Naive B cell (primary cell): ENCODE data around the gene SLBP. TPM values are rescaled to one million over a fixed set of nuclear protein-coding genes. Genes with fewer than 3 reads are reported as not detected.
"Not testable (repeated sequence)": the region's sequence is repeated elsewhere in the genome, so short reads cannot be mapped to it uniquely, and the experiment has no call there.

Experiments
- ATAC-seq, 2 donors: fragments of 150-1000 bp; cut with Tn5 transposase; 2 replicates each; pipeline ENCODE4 v1.10.0; 2021; ENCODE audit warnings: low read depth in 2 of 2, mild to moderate bottlenecking in 2 of 2, moderate library complexity in 2 of 2
- DNase-seq: peaks from one replicate; pipeline ENCODE4 v3.0.0; 2022
- H3K27ac Mint-ChIP-seq, 6 donors: one replicate each; pipeline ENCODE4 v1.8.0; 2020 to 2022; ENCODE audit warnings: mild to moderate bottlenecking in 6 of 6, mixed read lengths in 6 of 6, moderate library complexity in 5 of 6, inconsistent platforms in 2 of 6
- H3K27me3 Mint-ChIP-seq, 3 donors: one replicate each; pipeline ENCODE4 v1.8.0; 2021 to 2022; ENCODE audit warnings: mixed read lengths in 3 of 3, mild to moderate bottlenecking in 1 of 3
- H3K36me3 Mint-ChIP-seq, 2 donors: one replicate each; pipeline ENCODE4 v1.8.0; 2020 to 2022; ENCODE audit warnings: mixed read lengths in 2 of 2, inconsistent platforms in 1 of 2, mild to moderate bottlenecking in 1 of 2
- H3K4me1 Mint-ChIP-seq, 3 donors: one replicate each; pipeline ENCODE4 v1.8.0; 2020 to 2022; ENCODE audit warnings: mixed read lengths in 3 of 3, inconsistent platforms in 1 of 3, mild to moderate bottlenecking in 1 of 3, moderate library complexity in 1 of 3
- H3K4me3 Mint-ChIP-seq, 8 donors: one replicate each; pipeline ENCODE4 v1.8.0; 2020 to 2022; ENCODE audit warnings: mild to moderate bottlenecking in 8 of 8, mixed read lengths in 8 of 8, moderate library complexity in 8 of 8, inconsistent platforms in 2 of 8
- H3K9me3 Mint-ChIP-seq, 7 donors: one replicate each; pipeline ENCODE4 v1.8.0; 2020 to 2022; ENCODE audit warnings: mixed read lengths in 7 of 7, mild to moderate bottlenecking in 5 of 7, inconsistent platforms in 2 of 7, moderate library complexity in 1 of 7
- polyA plus RNA-seq, 6 donors: library from polyadenylated mRNA; unstranded; fragments of 300-500 nt; fragmentation: Illumina TruSeq; gene quantifications; one replicate each; pipeline ENCODE4 v1.2.3, GENCODE V29; 2021; ENCODE audit warnings: low read depth in 6 of 6

Gene SLBP
- polyA plus RNA-seq, 6 donors from 2014 or later, result 32.7 to 50.5 (median 43.4) TPM

DNA sequence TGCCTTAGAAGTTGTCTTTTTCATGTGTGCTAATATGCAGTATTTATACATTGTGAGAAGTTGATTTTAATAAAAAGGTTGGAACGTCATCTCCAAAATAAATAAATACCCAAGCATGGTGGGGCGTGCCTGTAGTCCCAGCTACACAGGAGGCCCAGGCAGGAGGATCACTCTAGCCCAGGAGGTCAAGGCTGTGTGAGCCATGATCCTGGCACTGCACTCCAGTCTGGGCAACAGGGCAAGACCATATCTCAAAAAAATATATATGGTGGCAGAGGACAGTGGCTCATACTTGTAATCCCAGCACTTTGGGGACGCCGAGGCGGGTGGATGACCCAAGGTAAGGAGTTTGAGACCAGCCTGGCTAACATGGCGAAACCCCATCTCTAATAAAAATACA, 6.4 kb downstream of the SLBP start:
- Mint-ChIP-seq H3K9me3 (no peaks in the 10 kb centered on the region), H3K27ac (no peak overlapping the region), H3K4me3 (peak overlapping the region in 1 of 8 donors; percentile 12), H3K4me1 (peaks cover 18 to 25% (median 18%) of the 10 kb centered on the region in 3 donors), H3K27me3 (no peaks in the 10 kb centered on the region), H3K36me3 (peaks cover 5 to 7% of the 10 kb centered on the region in 2 donors)
- DNase-seq (no peak), ATAC-seq (no peak)

DNA sequence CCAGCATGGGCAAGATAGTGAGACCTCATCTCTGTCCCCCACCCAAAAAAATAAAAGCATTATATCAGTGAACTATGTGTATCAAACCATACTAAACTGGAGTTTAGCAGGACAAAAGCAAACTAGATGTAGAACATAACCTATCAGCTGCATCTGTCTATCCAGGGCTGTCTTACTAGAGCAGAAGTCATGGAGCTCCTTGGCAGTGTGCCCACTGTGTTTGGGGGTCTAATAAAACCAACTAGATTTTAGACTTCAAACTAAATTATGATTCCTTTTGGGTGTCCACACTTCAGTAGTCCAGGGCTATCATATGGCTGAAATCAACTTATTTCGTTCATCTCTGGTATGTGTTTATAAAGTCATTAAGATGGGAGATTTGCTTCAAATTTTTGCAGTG, 8.3 kb downstream of the SLBP start:
- Mint-ChIP-seq H3K4me1 (peaks cover 6 to 11% (median 9%) of the 10 kb centered on the region in 3 donors), H3K4me3 (no peak overlapping the region), H3K27me3 (no peaks in the 10 kb centered on the region), H3K9me3 (no peaks in the 10 kb centered on the region), H3K27ac (peak overlapping the region in 1 of 6 donors; percentile 22), H3K36me3 (peaks cover 7 to 15% of the 10 kb centered on the region in 2 donors)
- DNase-seq (no peak), ATAC-seq (no peak)

DNA sequence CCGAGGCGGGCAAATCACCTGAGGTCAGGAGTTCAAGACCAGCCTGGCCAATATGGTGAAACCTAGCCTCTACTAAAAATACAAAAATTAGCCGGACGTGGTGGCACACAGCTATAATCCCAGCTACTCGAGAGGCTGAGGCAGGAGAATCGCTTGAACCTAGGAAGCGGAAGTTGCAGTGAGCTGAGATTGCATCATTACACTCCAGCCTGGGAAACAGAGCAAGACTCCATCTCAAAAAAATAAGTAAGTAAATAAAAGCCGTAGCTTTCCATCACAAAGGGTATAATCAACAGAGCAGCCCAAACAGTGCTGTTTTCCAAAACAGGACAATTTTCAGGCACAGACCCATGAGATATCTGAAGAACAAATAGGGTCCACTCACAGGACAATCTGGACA, 10.4 kb downstream of the SLBP start:
- not testable (repeated sequence) for H3K27me3 Mint-ChIP-seq, H3K9me3 Mint-ChIP-seq, H3K27ac Mint-ChIP-seq, H3K4me3 Mint-ChIP-seq, H3K4me1 Mint-ChIP-seq, DNase-seq, ATAC-seq
- H3K36me3 Mint-ChIP-seq, result peaks cover 7 to 15% of the 10 kb centered on the region in 2 donors

DNA sequence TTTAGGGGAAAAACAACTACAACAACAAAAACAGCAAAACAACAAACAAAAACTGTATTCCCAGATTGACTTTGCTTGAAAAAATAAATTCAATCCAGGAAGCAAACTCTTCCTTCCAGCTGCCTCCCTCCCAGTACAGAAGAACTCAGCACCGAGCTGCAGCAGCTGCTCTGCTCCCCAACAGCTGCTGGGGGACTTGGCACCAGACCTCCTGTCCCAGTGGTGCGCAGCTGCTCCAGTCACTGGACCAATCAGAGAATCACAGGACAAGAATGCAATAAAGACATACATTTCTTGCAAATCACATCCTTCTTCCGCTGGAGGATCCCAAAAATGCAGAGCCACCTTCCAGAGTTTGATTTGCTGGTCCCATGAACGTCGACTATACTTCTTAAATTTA, 16.2 kb downstream of the SLBP start:
- no peak overlapping the region for H3K4me3 Mint-ChIP-seq
- no peaks in the 10 kb centered on the region for H3K9me3 Mint-ChIP-seq
- no peak overlapping the region for H3K27ac Mint-ChIP-seq
- DNase-seq (no peak), ATAC-seq (no peak)
- no peaks in the 10 kb centered on the region for H3K27me3 Mint-ChIP-seq
- H3K36me3 Mint-ChIP-seq, result peaks cover 7 to 13% of the 10 kb centered on the region in 2 donors
- H3K4me1 Mint-ChIP-seq, result peaks cover 0 to 4% (median 0%) of the 10 kb centered on the region in 3 donors

DNA sequence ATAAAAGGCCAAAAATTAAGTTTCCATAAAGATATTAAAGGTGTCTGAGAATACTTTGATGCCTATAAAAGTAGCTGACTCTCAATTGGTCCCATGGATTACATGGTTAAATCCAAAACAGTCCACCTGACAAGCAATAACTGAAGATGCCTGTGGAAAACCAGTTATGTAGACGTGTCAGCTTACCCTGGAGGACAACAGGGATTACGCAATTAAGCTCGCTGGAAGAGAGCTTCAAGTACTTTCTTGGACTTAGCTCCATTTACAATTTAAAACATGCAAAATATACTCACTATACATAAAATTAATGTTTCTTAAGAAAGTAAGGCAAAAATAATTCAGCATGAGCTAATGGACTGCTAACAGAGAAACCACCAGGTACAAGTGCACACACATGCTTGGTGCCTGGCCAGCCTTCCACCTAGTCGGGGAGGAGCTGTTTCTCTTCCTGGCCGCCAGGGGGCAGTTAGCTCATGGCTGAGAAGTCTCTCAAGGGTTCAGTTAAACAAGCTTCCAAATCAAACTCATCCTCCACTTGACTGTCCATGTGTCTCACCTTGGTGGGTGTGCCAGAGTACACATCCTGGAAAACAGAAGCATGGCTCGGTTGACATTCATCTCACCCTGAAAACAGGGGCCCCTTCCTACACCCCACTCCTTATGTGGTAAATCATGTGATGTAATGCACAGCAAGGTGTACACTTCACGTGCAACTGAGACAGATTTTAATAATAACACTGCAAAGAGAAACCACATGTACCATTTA, 18.8 kb downstream of the SLBP start:
- DNase-seq (peak; percentile 77), ATAC-seq (peak; percentile 97)
- no peaks in the 10 kb centered on the region for H3K9me3 Mint-ChIP-seq
- H3K4me3 Mint-ChIP-seq, result no peak overlapping the region
- peaks cover 0 to 6% of the 10 kb centered on the region in 2 donors for H3K36me3 Mint-ChIP-seq
- H3K27ac Mint-ChIP-seq, result peak overlapping the region in 3 of 6 donors; percentile 1 to 70 (median 52)
- no peaks in the 10 kb centered on the region for H3K27me3 Mint-ChIP-seq
- H3K4me1 Mint-ChIP-seq, result peaks cover 0 to 4% (median 0%) of the 10 kb centered on the region in 3 donors

DNA sequence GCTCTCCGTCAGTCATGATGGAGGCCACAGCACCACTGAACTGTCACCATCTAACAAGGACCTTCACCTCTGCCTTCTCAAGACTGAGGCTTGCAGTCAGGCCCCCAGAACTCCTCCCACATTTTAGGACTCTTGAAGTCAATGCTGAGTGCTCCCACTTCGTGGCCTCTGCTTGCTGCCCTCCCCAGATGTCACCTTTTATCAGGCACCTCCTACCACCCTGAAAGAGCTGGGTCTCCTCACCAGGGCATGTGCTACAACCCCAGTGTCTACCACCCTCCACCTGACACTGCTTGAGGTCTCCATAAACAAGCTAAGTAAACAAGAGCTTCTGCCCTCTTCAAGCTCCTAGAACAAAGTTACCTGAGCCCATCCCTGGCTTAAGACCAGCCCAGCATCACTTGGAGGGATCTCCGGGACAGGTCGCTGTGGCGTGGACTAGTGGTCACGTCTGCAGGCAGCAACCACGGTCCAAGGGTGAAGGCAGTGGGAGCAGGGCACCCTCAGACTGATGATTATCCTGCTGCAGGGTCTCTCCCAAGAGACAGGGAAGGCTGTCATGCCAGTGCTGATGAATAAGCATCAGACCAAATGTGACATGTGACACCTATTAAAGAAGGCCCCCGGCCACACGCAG, 20.3 kb downstream of the SLBP start:
- DNase-seq (no peak), ATAC-seq (no peak)
- Mint-ChIP-seq H3K9me3 (no peaks in the 10 kb centered on the region), H3K36me3 (peaks cover 0 to 6% of the 10 kb centered on the region in 2 donors), H3K27ac (peak overlapping the region in 1 of 6 donors; percentile 56), H3K4me3 (no peak overlapping the region), H3K27me3 (no peaks in the 10 kb centered on the region), H3K4me1 (peaks cover 0 to 4% (median 0%) of the 10 kb centered on the region in 3 donors)

DNA sequence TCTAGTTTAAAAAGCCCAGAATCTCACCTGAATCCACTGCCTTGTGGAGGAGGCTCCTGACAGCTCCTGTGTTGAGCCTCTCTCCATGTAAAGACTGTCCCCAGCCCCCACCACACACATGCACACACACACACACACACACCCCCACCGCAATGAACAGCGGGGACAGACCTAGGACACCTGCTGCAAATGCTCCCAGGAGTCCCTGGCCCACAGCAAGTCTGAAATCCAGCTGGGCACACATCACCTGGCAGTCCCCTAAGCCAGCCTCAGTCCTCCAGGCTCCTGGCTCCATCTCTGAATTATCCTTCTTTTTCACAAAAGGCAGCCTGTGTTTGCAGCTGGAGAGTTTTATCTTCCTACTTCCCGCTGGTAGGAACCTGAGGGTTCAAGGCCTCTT, 21.4 kb downstream of the SLBP start:
- no peak overlapping the region for H3K27ac Mint-ChIP-seq
- H3K36me3 Mint-ChIP-seq, result no peaks in the 10 kb centered on the region
- ATAC-seq (no peak), DNase-seq (no peak)
- peak overlapping the region in 1 of 8 donors; percentile 56 for H3K4me3 Mint-ChIP-seq
- no peaks in the 10 kb centered on the region for H3K27me3 Mint-ChIP-seq
- no peaks in the 10 kb centered on the region for H3K9me3 Mint-ChIP-seq
- H3K4me1 Mint-ChIP-seq, result peaks cover 0 to 4% (median 0%) of the 10 kb centered on the region in 3 donors

DNA sequence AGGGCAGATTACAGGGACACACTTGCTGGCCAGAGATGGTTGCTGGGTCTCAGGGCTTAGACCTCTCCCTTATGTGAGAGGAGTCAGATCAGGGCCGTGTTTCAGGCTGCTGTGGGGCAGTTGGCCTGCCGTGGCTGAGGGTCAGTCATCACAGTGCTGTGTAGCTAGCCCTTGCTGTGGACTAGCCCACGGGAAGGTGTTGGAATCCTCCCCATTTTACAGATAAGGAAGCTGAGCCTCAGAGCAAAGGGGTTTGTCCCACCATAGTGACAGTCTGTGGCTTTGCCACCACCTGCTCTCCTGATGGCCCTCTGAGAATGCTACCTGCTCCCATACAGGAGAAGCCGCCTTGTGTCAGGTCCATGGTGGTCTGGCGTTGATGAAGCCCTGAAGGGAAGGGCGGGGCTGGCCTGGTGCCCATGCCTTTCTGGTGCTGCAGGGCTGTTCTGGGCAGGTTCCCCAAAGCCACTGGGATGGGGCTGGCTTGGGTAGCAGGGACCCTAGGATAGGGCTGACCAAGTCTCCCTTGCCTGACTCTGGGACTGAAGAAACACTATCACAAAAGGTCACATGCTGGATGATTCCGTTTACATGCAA, 25.6 kb downstream of the SLBP start:
- Mint-ChIP-seq H3K27ac (peak overlapping the region in 2 of 6 donors; percentile 69 to 80), H3K36me3 (no peaks in the 10 kb centered on the region), H3K4me3 (peak overlapping the region in 6 of 8 donors; percentile 29 to 76 (median 37)), H3K27me3 (no peaks in the 10 kb centered on the region), H3K4me1 (peaks cover 10 to 11% (median 11%) of the 10 kb centered on the region in 3 donors), H3K9me3 (no peaks in the 10 kb centered on the region)
- no peak for ATAC-seq
- no peak for DNase-seq

DNA sequence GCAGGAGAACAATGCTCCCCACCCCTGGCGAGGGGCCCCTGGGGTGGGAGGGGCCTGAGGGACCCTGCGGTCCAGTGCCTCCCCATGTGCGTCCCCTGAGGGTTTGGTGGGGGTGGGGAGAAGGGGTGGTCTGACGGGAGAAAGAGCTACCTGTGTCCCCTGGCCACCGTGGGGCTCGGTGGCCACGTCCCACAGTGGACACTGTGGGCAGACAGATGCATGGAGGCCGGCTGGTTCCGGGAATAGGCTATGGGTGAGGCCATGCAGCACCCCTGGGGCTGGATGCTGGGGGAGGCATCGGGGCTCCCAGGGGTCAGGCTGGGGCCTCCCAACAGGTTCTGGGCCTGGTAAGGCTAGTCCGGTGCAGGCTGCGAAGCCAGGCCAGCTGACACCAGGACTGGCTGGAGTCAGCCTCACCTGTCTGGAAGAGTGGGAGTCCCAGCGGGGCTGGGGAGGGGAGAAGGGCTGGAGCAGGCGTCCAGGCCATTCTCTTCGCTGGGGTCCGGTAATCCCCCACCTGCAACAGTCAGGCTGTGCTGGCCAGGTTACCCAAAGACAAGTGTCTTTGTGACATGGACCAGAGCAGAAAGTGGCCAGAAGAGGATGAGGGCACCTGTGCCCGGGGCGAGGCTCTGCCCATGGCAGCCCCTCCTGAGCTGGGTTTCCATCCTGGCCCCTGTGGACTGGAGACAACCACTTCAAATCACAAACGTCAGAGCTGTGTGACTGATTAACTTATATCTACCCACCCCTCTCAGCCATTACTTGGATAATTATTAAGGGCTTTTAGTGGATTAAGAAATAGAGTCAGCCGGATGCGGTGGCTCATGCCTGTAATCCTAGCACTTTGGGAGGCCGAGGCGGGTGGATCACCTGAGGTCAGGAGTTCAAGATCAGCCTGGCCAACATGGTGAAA, 26.6 kb downstream of the SLBP start:
- DNase-seq, result no peak
- H3K27ac Mint-ChIP-seq, result no peak overlapping the region
- no peaks in the 10 kb centered on the region for H3K36me3 Mint-ChIP-seq
- peaks cover 10 to 11% (median 11%) of the 10 kb centered on the region in 3 donors for H3K4me1 Mint-ChIP-seq
- no peak for ATAC-seq
- H3K27me3 Mint-ChIP-seq, result no peaks in the 10 kb centered on the region
- peak overlapping the region in 4 of 8 donors; percentile 37 to 76 (median 60) for H3K4me3 Mint-ChIP-seq
- H3K9me3 Mint-ChIP-seq, result no peaks in the 10 kb centered on the region

DNA sequence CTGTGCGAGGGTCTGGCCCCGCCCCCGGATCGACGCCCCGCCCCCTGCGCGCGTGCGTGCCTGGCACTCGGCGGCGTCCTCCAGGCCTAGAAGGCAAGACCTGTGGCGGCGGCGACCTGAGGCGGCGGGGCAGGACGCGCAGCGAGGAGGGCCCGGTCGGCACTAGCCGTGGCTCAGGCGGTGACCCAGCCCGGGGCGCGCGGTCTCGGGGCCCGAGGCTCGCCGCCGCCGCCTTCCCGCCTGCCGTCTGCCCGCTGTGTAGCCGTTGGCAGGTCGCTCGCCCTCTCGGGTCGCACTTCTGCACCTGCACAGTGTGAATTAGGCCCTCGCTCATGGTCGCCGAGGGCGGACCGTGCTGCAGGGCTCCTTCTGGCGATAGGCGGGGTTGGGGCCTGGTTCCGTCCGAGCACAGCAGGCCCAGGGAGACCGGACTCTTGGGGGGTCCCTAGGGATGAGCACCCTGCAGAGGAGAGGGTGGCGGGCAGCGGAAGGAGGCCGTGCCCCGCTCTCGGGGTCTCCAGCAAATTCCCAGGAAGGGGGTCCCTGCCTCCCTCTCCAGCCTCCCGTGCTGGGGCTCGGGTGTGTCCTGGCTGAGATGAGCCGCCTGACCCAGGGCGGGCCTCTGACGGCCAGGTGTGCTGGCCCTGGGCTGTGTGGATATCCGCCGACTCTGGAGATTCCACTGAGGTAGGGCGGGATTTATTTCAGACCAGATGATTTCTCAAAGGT, 27.4 kb downstream of the SLBP start:
- peak; percentile 7 to 10 for ATAC-seq
- H3K27ac Mint-ChIP-seq, result no peak overlapping the region
- H3K4me1 Mint-ChIP-seq, result peaks cover 10 to 11% (median 11%) of the 10 kb centered on the region in 3 donors

DNA sequence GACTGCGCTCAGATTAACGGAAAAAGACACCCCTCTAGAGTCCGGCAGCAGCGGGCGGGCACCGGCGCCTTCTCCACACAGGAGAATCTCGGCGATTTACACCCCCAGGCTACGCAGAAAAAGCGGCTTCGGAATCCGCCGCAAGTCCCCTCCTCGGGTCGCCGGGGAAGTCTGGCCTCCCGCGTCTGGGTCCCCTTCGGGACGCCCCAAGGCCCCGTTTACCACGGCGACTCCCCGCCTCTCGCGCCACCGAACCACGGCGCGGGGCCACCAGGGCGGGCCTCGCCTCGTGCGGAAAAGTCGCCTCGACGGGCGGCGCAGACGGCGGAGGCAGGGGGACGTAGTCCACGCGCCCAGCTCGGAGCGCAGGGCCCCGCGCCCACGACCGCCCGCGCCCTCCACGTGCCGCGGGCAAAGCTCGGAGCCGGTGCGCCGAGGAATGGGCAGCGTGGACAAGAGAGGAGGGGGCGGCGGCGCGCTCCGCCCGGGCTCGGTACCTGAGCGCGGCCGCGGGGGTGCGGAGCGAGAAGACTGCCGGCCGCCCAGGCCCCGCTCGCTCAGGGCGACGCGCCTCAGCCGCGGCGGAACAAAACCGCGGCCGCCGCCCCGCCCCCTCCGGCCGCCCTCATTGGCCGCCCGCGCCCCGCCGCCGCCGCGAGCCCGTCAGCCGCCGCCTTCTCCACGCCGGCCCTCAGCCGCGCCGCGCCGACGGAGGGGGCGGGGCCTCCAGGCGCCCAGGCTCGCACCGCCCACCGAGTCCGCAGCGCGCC, 28.2 kb downstream of the SLBP start, which contains the start of gene FAM53A:
Gene FAM53A (minus strand): TSS at position 578 of the 770 bp plus-strand sequence. CDS start 15,572 bp downstream, outside the sequence.
- DNase-seq (peak; percentile 95), ATAC-seq (peak; percentile 87 to 91)
- Mint-ChIP-seq H3K4me3 (peak within 1 kb of the TSS; percentile 83 to 95 (median 93)), H3K27ac (peak within 1 kb of the TSS; percentile 74 to 96 (median 92)), H3K9me3 (no peaks in the 10 kb centered on the region), H3K36me3 (no peaks in the 10 kb centered on the region), H3K4me1 (peaks cover 10 to 11% (median 11%) of the 10 kb centered on the region in 3 donors), H3K27me3 (no peaks in the 10 kb centered on the region)

More for the DNA sequence above, 27.4 kb downstream of the SLBP start:
- Mint-ChIP-seq H3K9me3 (no peaks in the 10 kb centered on the region), H3K4me3 (peak overlapping the region; percentile 12 to 83 (median 52)), H3K27me3 (no peaks in the 10 kb centered on the region), H3K36me3 (no peaks in the 10 kb centered on the region)
- no peak for DNase-seq
